Lung (tissue), 12 donors: ENCODE measurements around the gene ACTRT2. TPM values are rescaled to one million over a fixed set of nuclear protein-coding genes. Genes with fewer than 3 reads are reported as not detected.

Experiments
- ATAC-seq: fragments of 200-7000 bp; cut with Tn5 transposase; one replicate; pipeline ENCODE4 v1.9.1; 2020; ENCODE audit warnings: moderate number of reproducible peaks; ENCODE audit not compliant: insufficient read depth, low FRiP score
- DNase-seq, 3 donors: peaks; one replicate each; pipeline ENCODE4 v3.0.0-alpha.2; 2013 to 2017
- H3K27ac ChIP-seq, 2 donors: one replicate each; pipeline ENCODE4 v1.5.1; 2013; ENCODE audit warnings: mild to moderate bottlenecking in 2 of 2, moderate library complexity in 2 of 2, control low read depth in 1 of 2, inconsistent platforms in 1 of 2, low read depth in 1 of 2, low read length in 1 of 2
- H3K27me3 ChIP-seq, 3 donors: one replicate each; pipeline ENCODE4 v1.5.1; 2013; ENCODE audit warnings: low read length in 2 of 3; ENCODE audit not compliant: control insufficient read depth in 3 of 3, insufficient read depth in 3 of 3
- H3K36me3 ChIP-seq, 4 donors: one replicate each; pipeline ENCODE4 v1.5.1; 2013; ENCODE audit warnings: low read length in 4 of 4, mild to moderate bottlenecking in 1 of 4, moderate library complexity in 1 of 4; ENCODE audit not compliant: control insufficient read depth in 4 of 4, insufficient read depth in 4 of 4
- H3K4me1 ChIP-seq, 5 donors: one replicate each; pipeline ENCODE4 v1.5.1; 2013; ENCODE audit warnings: low read length in 5 of 5, mild to moderate bottlenecking in 2 of 5, moderate library complexity in 1 of 5; ENCODE audit not compliant: control insufficient read depth in 5 of 5, insufficient read depth in 5 of 5
- H3K4me3 ChIP-seq: one replicate; pipeline ENCODE4 v1.5.1; 2013; ENCODE audit warnings: mild to moderate bottlenecking, control low read depth, moderate library complexity
- H3K9ac ChIP-seq, 2 donors: one replicate each; pipeline ENCODE4 v1.5.1; 2013; ENCODE audit warnings: low read length in 2 of 2, control low read depth in 1 of 2; ENCODE audit not compliant: insufficient read depth in 1 of 2
- H3K9me3 ChIP-seq, 4 donors: one replicate each; pipeline ENCODE4 v1.5.1; 2013; ENCODE audit warnings: low read length in 3 of 4, mild to moderate bottlenecking in 1 of 4, moderate library complexity in 1 of 4; ENCODE audit not compliant: control insufficient read depth in 4 of 4, insufficient read depth in 3 of 4
- WGBS, 2 donors: extraction: QIAGEN DNeasy Blood & Tissue Kit; methylation state at CpG; one replicate each; pipeline ENCODE4 v1.1.7; 2013; 5-methylcytosine and 5-hydroxymethylcytosine counted together
- polyA plus RNA-seq, 2 donors: library from polyadenylated mRNA; stranded (reverse); fragments of 200-250 nt; gene quantifications; one replicate each; pipeline ENCODE4 v1.2.1, GENCODE V29; 2013
- total RNA-seq, 2 donors: library from RNA; depleted of rRNA in 1 of 2; stranded (reverse); fragments of >200 nt in 1 of 2; gene quantifications; one replicate each; pipeline ENCODE4 v1.2.1, GENCODE V29; 2014 to 2021
- TF ChIP-seq, protein P1 (sequence below): IDR thresholded peaks from 2 replicates; pipeline ENCODE4 v1.5.1; 2012; ENCODE audit warnings: mild to moderate bottlenecking; ENCODE audit errors: control extremely low read depth, extremely low read depth
- donor health status: control.
- donor health status: control.
- donor health status: Bipolar disorder and iron deficiency.
- donor health status: healthy.
- donor health status: DM: yes; HTN: yes; CAD: no.

ACTRT2 gene
- total and polyA plus RNA-seq, 4 donors = not detected

DNA sequence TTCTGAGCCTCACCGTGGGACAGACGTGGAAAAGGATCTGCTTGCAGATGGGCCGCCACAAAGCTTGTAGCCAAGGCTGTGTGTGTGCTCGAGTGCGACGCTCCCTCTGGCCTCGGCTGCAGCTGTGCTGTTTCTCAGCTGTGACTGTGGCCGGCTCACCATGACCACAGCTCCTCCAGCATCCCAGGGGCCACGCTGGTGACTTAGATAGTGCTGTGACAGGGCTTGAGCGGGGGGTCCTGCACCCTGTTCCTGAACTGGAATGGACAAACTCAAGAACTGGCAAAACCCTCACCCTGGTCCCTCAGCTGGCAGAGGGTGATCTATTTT is 17.4 kb upstream of the ACTRT2 start:
- Histone ChIP-seq H3K36me3 (no peaks in the 10 kb centered on the region), H3K9ac (no peak overlapping the region), H3K27ac (no peak overlapping the region), H3K9me3 (peaks cover 0 to 13% (median 3%) of the 10 kb centered on the region in 4 donors), H3K27me3 (peaks cover 0 to 8% (median 6%) of the 10 kb centered on the region in 3 donors), H3K4me3 (no peak overlapping the region), H3K4me1 (no peaks in the 10 kb centered on the region)
- DNase-seq (no peak), ATAC-seq (no peak)
- TF ChIP-seq, protein P1, sequence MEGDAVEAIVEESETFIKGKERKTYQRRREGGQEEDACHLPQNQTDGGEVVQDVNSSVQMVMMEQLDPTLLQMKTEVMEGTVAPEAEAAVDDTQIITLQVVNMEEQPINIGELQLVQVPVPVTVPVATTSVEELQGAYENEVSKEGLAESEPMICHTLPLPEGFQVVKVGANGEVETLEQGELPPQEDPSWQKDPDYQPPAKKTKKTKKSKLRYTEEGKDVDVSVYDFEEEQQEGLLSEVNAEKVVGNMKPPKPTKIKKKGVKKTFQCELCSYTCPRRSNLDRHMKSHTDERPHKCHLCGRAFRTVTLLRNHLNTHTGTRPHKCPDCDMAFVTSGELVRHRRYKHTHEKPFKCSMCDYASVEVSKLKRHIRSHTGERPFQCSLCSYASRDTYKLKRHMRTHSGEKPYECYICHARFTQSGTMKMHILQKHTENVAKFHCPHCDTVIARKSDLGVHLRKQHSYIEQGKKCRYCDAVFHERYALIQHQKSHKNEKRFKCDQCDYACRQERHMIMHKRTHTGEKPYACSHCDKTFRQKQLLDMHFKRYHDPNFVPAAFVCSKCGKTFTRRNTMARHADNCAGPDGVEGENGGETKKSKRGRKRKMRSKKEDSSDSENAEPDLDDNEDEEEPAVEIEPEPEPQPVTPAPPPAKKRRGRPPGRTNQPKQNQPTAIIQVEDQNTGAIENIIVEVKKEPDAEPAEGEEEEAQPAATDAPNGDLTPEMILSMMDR = no peak
- WGBS, 2 donors = 80 to 90% methylated on average over 10 of the region's 10 CpGs

DNA sequence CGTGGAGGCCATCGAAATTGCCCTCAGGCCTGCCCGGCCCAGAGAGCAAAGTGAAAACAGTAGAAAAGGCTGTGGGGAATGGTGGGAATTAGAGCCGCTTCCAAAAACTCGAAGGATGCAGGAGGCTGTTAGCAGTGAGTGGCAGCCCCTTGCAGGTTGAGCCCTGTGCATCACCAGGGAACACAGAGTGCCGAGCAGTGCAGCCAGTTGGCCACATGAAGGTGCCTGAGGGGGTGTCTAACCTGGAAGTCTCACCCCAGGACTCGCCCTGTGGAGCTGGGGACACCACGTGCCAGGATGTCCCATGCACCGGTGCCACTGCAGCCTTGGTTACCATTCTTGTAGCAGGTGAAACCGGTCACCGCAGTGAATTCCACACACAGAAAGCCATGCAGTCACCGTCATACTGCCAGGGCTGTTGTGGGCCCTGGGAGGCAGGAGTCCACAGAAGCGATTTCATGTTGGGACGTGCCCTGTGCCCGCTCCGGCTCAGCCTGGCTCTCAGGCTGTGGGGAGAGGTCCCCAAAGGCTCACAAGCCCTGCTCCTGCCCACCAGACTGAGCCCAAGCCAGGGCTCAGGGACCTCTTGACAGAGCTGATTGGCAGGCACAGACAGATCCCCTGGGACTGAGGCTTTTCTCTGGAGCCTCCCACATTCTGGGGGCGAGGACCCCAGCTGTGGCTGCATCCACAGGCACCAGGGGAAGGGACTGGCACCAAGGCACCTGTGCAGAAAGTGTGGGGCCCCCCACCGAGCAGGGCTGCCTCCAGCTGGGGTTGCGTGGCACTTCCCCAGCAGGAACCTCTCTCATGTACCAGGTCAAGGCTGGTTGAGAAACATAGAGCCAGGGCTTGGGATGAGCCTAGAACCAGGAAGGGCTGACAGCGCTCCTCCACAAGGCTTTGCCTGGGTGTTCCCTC is 16.7 kb upstream of the ACTRT2 start:
- WGBS, 2 donors = 80 to 84% methylated on average over 20 of the region's 20 CpGs
- TF ChIP-seq, protein P1 = no peak
- DNase-seq (peak in 1 of 3 donors; percentile 6), ATAC-seq (no peak)
- Histone ChIP-seq H3K27me3 (peaks cover 0 to 4% (median 4%) of the 10 kb centered on the region in 3 donors), H3K9ac (no peak overlapping the region), H3K4me1 (no peaks in the 10 kb centered on the region), H3K36me3 (no peaks in the 10 kb centered on the region), H3K9me3 (peaks cover 0 to 15% (median 4%) of the 10 kb centered on the region in 4 donors), H3K27ac (no peak overlapping the region), H3K4me3 (no peak overlapping the region)

DNA sequence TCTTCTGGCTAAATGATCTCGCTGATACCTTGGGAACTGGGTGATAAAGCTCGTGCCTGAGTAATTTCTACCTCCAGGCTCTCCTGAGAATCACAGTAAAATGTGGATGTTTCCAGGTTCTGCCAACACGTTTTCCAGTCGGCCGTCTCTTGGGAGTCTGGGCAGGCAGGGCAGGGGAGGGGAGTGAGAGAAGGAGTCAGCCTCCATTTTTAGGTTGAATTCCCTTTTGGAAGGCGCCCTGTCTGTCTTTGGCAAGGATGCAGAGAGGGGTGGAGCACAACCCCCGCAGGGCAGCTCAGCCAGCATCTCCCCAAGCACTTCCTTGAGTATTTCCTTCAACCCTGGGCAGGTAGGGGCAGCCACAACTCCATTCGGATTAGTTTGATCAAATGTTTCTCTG is 15.5 kb upstream of the ACTRT2 start:
- TF ChIP-seq, protein P1 = no peak
- no peak overlapping the region for H3K4me3 ChIP-seq
- DNase-seq (peak in 1 of 3 donors; percentile 6), ATAC-seq (no peak)
- WGBS, 2 donors = 61 to 77% methylated on average over 8 of the region's 8 CpGs
- no peak overlapping the region for H3K9ac ChIP-seq
- H3K36me3 ChIP-seq = no peaks in the 10 kb centered on the region
- H3K4me1 ChIP-seq = no peaks in the 10 kb centered on the region
- H3K27me3 ChIP-seq = peaks cover 0 to 2% (median 0%) of the 10 kb centered on the region in 3 donors
- no peak overlapping the region for H3K27ac ChIP-seq
- peaks cover 0 to 15% (median 4%) of the 10 kb centered on the region in 4 donors for H3K9me3 ChIP-seq
